GM18511 (cell line): ENCODE data around the gene LASP1NB.

ENCODE experiments used
- ATAC-seq: cut with Tn5 transposase; IDR thresholded peaks from one replicate; pipeline ENCODE4 v1.9.1; 2021; ENCODE audit warnings: mild to moderate bottlenecking, moderate library complexity; ENCODE audit not compliant: unreplicated experiment

The LASP1NB gene

DNA sequence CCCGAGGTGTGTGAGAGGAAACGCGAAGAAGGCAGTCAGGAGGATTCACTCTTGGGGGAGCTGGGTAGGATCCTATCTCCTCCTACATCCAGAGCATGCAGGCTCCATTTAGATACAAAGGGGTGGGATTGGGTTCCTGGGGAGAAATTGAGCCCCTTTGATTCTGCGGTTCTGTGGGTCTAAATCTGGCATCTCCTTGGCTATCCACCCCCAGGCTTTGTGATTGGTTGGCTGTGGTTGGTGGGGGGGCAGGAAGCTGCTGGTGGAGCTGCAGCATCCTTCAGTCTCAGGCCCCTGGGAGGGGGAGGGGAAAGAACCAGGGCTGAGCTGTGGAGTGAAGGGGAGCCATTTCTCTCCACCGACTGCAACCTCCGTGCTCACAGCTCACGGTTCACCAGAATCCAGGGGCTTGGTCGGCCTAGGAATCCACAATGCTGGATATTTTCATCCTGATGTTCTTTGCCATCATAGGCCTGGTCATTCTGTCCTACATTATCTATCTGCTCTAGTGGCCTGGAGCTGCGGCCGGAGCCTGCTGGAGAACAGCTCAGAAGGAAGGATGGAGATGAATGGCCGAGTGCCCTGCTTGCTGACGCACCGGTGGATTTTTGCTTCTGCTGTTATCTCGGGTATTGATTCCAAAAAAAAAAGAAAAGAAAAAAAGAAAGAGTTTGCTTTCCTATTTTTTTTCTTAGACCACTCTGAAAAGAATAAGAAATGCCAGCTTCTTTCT, at the start of gene LASP1NB:
Gene LASP1NB (plus strand): TSS at position 352 of the 733 bp plus-strand sequence.
- no peak for ATAC-seq

DNA sequence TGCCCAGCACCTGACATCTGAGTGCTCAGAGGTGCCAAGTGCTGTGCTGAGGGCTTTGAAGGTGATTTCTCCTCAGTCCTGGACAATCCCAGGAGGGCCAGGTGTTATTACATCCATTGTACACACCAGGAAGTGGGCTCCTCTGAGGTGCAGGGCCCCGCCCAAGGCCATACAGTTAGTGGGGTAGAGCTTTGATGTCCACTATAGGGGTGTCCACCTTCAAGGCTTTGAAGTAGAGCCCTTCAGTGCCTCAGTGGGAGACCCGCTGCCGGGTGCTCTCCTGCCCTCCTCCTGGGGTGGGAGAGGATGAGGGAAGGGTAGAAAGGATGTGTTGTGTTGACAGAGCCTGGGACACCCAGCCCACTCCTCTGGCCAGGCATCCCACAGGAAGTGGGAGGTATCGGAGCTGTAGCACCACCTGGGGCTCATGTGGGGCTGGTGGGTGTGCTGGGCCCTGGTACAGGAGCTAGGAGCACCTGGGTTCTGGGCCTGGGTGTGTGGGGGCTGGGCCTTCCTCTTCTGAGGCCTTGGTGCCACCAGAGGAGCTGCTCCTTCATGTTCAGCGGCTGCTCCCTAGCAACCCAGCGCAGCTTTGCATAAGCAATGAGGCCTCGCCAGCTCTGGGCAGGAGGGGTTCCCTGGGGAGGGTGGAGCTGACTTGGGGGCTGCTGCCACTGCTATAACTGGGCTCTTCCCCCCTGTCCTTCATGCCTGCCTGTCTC, 48.1 kb upstream of the LASP1NB start:
- ATAC-seq, result no peak

GRCh38 chr17:38879878-38880665, 45.3 kb upstream of the LASP1NB start:
- ATAC-seq, result no peak

DNA sequence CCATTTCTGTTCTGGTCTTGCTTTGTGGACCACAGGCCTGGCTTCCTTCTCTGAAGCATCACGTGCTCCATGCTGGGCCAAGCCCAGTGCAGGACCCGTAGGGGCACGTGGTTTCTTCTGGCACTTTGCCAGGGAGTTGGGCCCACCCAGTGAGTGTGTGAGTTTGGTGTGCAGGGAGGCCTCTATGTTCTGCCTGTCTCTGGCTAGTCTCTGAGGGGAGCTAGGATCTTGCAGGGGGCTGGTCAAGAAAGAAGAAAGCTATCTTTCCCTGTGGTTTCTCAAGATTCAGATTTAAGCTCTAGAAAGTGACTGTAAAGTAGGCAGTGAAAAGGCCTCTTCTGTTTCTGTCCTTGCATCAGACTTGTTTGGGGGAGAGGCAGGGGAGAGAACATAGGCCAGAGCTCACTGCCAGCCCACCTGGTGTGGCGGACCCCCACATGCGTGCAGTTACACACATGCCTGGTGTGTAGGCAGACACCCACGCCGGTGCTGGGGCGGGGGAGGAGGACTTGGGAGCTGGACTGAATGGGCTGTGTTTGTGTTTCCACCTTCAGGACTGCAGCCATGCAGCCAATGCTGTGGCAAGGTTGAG, 43.7 kb upstream of the LASP1NB start:
- ATAC-seq, result no peak

DNA sequence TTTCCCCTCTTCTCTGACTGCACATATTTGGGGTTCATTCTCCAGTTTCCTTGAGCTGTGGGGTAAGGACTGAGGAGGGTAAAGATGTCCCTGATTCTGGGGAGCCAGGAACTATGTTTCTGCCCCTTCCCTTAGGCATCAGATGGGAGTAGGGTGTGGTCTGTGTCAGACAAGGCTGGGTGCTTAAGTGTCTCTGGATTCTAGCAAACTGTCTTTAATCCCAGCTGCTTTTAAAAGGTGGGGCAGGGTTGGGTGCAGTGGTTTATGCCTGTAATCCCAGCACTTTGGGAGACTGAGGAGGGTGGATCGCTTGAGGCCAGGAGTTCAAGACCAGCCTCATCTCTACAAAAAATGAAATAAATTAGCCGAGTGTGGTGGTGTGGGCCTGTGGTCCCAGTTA, 42.5 kb upstream of the LASP1NB start:
- ATAC-seq, result no peak

DNA sequence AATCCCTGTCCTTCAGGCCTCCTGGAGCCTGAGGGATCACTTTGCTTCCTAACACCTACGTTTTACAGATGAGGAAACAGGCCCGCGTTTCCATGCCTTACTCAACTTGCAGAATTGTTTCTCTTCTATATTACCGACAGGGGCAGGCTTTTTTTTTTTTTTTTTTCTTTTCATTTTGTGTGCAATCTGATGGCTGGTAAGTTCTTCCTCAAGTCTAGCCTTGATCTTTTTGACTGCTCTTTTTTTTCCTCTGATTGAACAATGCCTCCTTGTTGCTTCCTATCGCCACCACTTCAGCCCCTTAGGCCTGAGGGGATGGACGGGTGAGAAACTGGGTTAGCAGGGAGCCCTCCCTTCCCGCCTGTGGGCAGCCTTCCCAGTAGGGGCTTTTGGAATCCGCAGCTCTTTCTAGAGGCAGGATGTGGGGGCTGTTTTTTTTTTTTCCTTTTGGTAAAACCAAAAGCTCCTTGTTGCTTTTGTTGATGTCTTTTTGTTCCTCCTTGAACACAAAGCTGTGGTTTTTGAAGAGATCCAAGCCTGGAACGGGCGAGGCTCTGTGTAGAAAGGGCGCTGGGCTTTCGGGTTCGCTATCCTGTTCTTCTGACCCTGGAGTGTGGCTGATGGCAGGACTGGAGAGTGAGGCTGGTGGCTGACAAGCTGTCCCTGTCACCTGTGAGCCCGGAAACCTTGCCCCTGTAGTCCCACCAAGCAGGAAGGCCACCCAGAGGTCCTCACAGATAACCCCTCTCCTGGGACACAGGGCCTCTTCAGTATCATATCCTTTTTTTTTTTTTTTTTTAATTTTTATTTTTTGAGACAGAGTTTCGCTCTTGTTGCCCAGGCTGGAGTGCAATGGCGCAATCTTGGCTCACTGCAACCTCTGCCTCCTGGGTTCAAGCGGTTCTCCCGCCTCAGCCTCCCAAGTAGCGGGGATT, 41.6 kb upstream of the LASP1NB start:
- ATAC-seq, result no peak

DNA sequence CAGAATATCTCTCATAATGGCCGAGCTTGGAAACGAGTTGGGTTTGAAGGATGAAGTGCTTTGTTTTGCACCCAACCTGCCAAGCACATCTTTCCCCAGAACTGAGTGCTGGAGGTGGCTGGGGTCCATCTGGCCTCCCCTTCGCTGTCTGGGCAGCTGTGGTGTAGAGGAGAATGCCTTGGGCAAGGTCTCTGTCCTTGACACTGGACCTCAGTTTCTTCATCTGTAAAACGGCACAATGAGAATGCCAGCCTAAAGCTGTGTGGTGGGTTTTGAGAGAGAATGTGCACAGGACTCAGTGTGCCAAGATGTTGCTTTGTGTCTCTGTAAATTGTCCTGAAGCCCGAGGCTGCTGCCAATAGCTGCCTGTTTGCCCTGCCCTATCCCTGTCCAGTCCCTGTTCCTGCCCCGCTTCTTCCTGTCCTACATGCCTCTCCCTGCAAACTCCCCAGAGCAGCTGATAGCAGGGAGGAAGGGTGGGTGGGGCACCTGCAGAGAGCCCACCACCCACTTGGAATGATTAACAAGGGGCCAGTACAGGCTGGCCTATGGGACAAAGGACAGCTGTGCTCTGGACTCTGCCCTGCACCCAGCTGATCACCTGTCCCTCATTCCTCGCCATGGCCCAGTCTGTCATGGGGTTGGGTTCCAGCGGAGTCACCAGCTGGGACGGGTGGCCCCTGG, 40.2 kb upstream of the LASP1NB start:
- ATAC-seq, result no peak

DNA sequence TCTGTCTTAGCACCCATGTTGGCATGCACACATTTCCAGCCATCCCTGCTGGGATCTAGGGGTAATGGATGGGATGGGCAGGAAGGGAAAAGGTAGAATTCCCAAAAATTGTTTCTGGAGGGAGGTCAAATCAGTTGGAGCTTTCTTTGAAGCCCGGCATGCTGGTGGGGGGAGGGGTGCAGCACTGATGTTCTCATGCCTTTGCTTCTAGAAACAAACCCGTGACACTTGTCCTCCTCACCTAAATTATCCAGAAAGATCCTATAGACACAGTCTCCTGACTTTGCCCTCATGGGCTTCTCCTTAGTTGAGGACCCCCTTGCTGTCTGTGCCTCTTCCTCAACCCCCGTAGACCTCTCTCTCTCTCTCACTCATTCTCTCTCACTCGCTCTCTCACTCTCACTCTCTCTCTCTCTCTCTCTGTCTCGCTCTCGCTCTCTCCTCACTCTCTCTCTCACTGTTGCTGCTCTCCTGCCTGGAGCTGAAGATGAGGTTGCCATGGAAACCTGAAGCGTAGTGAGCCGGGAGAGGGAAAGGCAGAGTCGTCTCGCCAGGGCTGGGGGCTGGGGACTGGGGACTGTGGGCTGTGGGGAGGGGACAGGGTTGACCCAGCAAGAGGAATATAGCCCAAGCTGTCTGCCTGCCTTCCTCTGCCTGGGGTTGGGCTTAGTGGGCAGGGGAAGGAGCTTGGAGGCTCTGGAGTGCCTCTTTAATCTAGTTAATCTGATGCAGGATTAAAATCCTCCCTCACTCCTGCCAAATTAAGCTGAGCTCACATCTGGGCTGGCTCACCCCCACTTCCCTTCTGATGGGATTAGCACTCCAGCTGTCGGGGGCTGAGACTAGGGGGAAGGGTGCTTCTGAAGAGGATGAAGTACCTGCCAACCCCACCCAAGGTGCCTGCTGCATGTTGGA, 39.4 kb upstream of the LASP1NB start:
- ATAC-seq, result no peak

GRCh38 chr17:38886643-38887010, 38.8 kb upstream of the LASP1NB start:
- no peak for ATAC-seq

- no peak for ATAC-seq
Observed at GRCh38 chr17:38888842-38889241, 36.6 kb upstream of the LASP1NB start.

DNA sequence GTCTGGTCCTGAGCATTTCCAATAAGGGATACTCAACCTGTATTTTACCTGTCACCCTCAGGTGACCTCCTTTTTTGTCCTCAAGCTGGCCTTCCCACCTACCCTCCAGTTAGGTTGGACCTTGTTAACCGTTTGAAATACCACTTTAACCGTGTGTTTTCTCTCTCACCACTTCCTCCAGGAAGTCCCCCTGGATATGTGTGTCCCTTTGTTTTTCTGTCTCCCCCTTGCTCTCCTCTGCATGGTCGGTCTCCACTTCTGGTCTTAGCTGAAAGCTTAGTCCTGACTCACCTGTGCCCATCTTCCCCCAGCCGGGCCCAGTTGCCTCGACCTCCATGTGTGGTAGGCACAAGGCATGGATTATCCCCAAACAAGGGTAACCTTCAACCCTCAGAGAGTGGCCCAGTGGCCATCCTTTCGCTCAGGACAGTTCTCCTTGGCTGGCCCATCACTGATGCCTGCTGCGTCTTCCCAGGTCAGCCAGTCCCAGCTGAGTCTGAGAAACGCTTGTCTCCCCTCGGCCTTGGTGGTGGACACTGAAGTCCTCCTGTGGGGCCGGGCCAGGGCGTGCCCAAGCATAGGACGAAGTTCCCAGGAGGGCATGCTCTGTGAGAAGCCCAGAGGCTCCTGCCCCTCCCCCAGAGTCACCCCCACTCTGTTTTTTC, 35.5 kb upstream of the LASP1NB start:
- no peak for ATAC-seq

DNA sequence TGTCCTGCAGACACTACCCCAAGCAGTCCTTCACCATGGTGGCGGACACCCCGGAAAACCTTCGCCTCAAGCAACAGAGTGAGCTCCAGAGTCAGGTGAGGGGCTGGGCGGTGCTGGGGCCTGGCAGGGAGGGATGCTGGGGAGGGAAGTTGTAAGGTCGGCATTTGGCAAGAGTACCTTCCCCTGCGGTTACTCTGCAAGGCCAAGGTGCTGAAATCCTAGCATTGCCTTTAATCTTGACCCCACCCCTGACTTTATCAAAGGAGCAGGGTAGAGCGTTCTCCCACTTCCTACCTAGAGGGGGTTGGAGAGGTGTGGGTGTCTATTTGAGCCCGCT, 35.0 kb upstream of the LASP1NB start:
- ATAC-seq, result no peak

GRCh38 chr17:38891441-38891840, 34.0 kb upstream of the LASP1NB start:
- no peak for ATAC-seq

DNA sequence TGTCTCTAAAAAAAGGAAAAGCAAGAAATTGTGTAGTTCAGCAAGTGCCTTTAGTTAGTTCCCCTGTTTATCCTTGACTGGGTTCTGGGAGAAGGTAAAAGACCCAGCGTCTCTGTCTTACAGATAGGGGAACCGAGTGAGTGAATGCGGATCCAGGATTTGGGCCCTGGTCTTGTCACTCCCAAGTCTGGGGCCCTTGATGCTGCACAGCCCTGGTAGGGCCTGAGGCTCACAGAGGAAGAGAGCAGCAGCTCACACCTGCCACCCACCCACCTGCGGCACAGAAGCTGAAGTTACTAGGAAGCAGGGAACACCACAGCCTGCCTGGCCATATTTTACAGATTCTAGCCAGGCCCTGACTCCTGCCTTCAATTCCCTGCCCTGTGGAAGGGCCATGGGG, 33.3 kb upstream of the LASP1NB start:
- ATAC-seq, result no peak

- no peak for ATAC-seq
Observed at GRCh38 chr17:38892620-38893019, 32.8 kb upstream of the LASP1NB start.

DNA sequence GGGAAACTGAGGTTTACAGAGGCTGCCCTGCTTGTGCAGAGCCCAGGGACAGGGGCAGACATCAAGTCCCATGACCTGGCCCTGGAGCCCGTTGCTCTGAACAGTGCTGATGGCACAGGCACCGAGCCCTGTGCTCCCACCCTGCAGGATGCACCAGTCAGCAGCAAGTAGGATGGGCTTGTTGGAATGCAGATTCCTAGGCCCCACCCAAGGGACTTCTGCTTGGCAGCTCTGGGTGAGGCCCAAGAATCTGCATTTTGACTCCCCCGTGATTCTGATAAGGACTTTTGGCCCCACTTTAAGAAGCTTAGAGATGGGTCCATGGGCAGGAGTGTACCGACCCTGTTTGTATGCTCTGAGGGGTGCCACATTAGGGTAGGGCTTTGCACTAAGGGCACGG, 32.3 kb upstream of the LASP1NB start:
- no peak for ATAC-seq

GRCh38 chr17:38893607-38894006, 31.8 kb upstream of the LASP1NB start:
- ATAC-seq, result no peak

DNA sequence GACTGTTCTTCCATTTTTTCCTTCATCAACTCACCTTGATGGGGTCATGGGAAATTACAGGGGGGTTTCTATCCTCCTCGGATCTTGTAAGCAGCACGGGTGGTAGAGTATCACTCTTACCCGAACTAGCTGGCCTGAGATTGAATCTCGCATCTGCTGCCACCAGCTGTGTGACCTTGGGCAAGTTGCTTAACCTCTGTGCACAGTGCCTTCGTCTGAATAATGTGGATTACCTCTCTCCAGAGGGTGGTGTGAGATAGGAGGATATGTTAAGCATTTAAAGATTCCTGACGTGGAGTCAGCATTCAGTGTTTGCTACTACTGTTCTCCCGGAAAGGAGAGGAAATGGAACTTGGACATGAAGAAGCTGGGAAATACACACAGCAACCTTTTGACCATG, 31.1 kb upstream of the LASP1NB start:
- ATAC-seq, result no peak
